GM12865 (cell line): ENCODE measurements around the gene FAM20C.

Experiments
- DNase-seq: peaks from one replicate; pipeline ENCODE4 v3.0.0; 2010; ENCODE audit warnings: low read depth
- H3K4me3 ChIP-seq: 2 replicates; pipeline ENCODE4 v1.5.1; 2011; ENCODE audit warnings: mild to moderate bottlenecking, low read depth, low read length, control low read depth
- TF ChIP-seq, protein P1 (sequence below): IDR thresholded peaks from 2 replicates; pipeline ENCODE4 v1.5.1; 2011; ENCODE audit warnings: low read length, control low read depth, low read depth, inconsistent platforms; ENCODE audit not compliant: insufficient read depth; ENCODE audit errors: missing control alignments

FAM20C gene

DNA sequence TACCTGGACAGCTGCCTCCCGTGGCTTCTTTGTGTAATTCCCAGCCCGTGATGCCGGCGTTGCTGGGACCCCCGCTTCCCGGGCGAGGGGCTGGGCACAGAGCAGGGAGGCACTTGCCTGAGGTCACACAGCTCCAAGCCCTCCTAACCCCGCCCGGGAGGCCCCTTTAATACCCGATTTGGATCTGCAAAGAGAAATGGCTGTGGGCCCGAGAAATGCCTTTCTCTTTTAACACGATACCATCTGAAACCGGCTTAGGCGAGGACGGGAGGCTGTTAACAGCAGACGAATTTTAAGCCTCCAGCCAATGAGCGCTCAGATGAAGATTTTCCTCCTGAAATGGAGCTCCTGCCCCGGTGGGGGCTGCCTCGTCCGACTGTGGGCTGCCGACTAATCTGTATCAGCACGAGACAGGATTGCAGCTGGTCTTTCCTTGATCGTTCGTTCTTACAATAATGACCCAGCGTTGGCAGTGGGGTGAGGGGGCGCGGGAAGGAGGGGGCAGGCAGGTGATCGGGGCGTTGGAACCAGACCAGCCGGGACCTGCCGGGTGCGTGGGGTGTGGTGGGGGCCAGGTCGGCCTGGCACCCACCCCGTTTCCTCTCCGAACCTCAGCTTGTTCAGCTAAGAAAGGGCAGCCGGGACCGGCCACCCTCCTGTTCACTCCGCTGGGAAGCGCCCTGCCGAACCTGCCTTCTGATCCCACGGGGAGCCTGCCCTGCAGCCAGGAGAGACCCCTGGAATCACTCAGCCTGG, 61.4 kb downstream of the FAM20C start:
- TF ChIP-seq, protein P1, sequence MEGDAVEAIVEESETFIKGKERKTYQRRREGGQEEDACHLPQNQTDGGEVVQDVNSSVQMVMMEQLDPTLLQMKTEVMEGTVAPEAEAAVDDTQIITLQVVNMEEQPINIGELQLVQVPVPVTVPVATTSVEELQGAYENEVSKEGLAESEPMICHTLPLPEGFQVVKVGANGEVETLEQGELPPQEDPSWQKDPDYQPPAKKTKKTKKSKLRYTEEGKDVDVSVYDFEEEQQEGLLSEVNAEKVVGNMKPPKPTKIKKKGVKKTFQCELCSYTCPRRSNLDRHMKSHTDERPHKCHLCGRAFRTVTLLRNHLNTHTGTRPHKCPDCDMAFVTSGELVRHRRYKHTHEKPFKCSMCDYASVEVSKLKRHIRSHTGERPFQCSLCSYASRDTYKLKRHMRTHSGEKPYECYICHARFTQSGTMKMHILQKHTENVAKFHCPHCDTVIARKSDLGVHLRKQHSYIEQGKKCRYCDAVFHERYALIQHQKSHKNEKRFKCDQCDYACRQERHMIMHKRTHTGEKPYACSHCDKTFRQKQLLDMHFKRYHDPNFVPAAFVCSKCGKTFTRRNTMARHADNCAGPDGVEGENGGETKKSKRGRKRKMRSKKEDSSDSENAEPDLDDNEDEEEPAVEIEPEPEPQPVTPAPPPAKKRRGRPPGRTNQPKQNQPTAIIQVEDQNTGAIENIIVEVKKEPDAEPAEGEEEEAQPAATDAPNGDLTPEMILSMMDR, result no peak
- no peak for DNase-seq
- no peak overlapping the region for H3K4me3 ChIP-seq

DNA sequence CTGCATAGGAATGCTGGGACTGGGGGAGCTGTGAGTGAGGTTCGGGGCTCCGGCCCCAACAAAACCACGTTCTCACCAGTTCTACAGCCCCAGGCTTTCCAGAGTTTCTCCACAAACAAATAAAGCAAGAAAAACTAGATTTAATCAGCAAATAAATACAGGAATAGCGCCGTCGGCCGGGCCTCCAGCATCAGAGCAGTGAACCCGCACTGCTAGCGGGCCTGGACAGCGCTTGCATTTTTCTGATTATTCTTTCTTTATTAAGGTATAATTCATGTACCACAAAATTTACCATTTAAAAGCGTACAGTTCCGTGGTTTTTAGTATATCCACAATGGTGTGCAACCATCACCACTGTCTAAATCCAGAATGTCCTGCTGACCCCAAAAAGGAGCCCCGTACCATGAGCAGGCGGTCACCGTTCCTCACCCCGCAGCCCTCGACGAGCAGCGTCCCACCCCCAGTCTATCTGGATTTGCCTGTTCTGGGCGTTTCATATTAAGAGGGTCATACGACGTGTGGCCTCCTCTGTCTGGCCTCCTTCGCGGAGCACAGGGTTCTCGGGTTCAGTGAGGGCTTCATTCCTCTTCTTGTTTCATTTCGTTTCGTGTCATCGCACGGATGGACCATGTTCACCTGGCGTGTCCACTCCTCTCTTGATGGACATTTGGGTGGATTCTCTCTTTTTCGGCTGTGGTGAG, 62.1 kb downstream of the FAM20C start:
- TF ChIP-seq, protein P1, result no peak
- no peak overlapping the region for H3K4me3 ChIP-seq
- no peak for DNase-seq

DNA sequence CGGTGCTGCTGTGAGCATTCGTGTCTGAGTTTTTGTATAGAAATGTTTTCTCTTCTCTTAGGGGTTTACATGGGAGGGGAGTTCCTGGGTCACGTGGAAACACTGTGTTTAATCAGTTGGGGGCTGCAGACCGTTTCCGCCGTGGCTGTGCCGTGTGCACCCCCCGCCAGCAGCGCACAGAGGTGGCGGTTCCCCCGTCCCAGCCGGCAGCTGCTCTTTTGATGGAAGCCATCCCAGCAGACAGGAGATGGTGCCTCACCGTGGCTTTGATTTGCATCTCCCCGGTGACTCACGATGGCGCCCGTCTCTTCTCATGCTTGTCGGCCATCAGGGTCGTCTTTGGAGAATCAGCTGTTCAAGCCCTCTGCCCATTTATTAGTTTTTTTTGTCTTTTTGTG, 62.7 kb downstream of the FAM20C start:
- H3K4me3 ChIP-seq, result no peak overlapping the region
- no peak for DNase-seq
- TF ChIP-seq, protein P1, result no peak

DNA sequence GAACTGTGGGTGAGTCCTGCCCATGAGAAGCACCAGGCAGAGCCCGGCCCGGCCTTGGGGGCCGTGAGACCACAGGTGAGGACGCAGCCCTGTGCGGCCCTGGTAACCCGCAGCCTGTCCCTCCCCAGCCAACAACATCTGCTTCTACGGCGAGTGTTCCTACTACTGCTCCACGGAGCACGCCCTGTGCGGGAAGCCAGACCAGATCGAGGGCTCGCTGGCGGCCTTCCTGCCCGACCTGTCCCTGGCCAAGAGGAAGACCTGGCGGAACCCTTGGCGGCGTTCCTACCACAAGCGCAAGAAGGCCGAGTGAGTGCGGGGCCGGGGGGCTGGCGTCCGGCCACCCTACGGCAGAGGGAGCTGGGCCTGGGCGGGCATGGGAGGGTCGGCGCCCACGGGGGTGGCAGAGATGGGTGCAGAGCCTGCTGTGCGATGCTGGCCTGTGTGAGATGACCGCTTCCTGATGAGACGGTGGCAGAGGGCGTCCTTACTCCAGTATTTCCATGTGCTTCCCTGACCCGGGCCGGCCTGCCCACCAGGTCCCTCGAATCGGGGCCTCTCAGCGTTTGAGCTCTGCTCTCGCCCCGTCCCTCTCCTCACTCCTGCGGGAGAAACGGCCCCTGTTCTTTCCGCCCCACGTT, 63.5 kb downstream of the FAM20C start:
- TF ChIP-seq, protein P1, result no peak
- DNase-seq, result no peak
- no peak overlapping the region for H3K4me3 ChIP-seq

DNA sequence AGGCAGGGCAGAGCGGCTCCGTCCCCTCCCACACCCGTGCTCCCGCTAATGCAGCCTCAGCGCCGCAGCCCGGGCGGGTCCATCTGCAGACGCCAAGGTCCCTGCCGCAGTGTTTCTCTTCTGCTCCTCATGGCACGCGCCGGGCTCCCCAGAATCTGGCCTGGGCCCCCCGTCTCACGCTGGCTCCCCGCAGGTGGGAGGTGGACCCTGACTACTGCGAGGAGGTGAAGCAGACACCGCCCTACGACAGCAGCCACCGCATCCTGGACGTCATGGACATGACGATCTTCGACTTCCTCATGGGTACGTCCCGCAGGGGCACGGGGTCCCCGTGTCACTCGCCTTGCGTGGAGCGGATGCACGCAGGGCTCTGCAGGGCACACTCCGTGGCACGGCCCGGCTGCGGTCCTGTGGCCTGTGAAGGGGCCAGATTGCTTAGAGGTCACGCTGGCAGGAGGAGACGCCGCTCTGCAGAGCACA, 64.1 kb downstream of the FAM20C start:
- H3K4me3 ChIP-seq, result no peak overlapping the region
- no peak for DNase-seq
- TF ChIP-seq, protein P1, result no peak

DNA sequence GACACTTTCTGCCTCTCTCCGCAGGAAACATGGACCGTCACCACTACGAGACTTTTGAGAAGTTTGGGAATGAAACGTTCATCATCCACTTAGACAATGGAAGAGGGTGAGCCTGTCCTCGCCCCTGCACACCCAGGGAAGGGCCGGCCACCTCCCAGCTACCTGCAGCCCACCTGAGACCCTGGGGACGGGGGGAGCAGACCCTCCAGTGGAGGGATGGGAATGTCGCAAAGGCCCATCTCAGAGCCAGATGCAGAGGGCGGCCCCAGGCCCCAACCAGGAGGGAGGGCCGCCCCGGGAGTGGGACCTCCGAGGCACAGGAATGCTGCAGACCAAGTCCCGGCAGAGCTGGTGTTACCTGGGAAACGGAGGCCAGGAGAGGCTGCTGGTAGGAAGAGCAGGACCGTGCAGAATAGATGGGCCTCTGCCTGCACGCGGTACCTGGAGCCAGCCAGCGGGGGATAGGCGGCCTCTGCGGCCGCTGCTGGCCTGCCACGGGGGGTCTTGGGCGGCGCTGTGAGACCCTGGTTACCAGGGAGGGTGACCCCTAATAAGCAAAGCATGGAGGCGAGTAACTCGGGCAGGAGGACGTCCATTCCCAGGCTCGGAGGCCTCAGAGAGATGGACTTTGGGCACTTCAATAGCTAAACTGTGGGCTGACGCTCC, 64.7 kb downstream of the FAM20C start:
- H3K4me3 ChIP-seq, result no peak overlapping the region
- TF ChIP-seq, protein P1, result no peak
- DNase-seq, result no peak
